ENCODE measurements around the gene SSBP3.

GRCh38 chr1:54268762-54269297 lies 137.4 kb downstream of the SSBP3 start:
- TF ChIP-seq CTCF (IDR thresholded peaks at IDR 0.05) (no peak), ZFX (IDR thresholded peaks at IDR 0.05; ENCODE audit: borderline replicate concordance) (no peak)
